Keratinocyte (primary cell): Measurements from ENCODE around the gene PAX2. TPM values are rescaled to one million over a fixed set of nuclear protein-coding genes. Genes with fewer than 3 reads are reported as not detected.

Source experiments
- DNase-seq: peaks from one replicate; pipeline ENCODE4 v3.0.0-alpha.2; 2011; ENCODE audit warnings: low read depth, missing footprints, low spot score
- FAIRE-seq: peaks from 2 replicates; lab custom pipeline; 2011; peaks lifted over from hg19 to GRCh38; lab: Jason Lieb, UNC
- H2AFZ ChIP-seq: 2 replicates; pipeline ENCODE4 v1.6.0; 2012; ENCODE audit warnings: low read length, control low read depth, inconsistent platforms; ENCODE audit not compliant: control insufficient read depth
- H3K27ac ChIP-seq: 2 replicates; pipeline ENCODE4 v1.5.1; 2011; ENCODE audit warnings: low read length; ENCODE audit not compliant: control insufficient read depth, insufficient read depth
- H3K27me3 ChIP-seq: 3 replicates; pipeline ENCODE4 v1.6.0; 2011; ENCODE audit warnings: low read length; ENCODE audit not compliant: control insufficient read depth, insufficient read depth; ENCODE audit errors: extremely low read depth
- H3K36me3 ChIP-seq, 2 experiments: 2 replicates in 1 of 2; 3 replicates in 1 of 2; pipeline ENCODE4 v1.5.1; 2011; ENCODE audit warnings: low read length in 2 of 2, mild to moderate bottlenecking in 1 of 2; ENCODE audit not compliant: control insufficient read depth in 2 of 2, insufficient read depth in 2 of 2; ENCODE audit errors: extremely low read depth in 1 of 2
- H3K4me1 ChIP-seq: 3 replicates; pipeline ENCODE4 v1.5.1; 2011; ENCODE audit warnings: low read length; ENCODE audit not compliant: control insufficient read depth, insufficient read depth; ENCODE audit errors: extremely low read depth
- H3K4me2 ChIP-seq: 3 replicates; pipeline ENCODE4 v1.6.0; 2011; ENCODE audit warnings: low read depth, low read length; ENCODE audit not compliant: control insufficient read depth, insufficient read depth; ENCODE audit errors: extremely low read depth
- H3K4me3 ChIP-seq, 3 experiments: fragments of 200-600 bp in 1 of 3; sonication (generic) in 1 of 3; 2 replicates in 2 of 3; 3 replicates in 1 of 3; pipeline ENCODE4 v1.5.1; 2011 to 2016; ENCODE audit warnings: low read length in 3 of 3, mild to moderate bottlenecking in 3 of 3, control low read depth in 2 of 3, inconsistent platforms in 1 of 3, low read depth in 1 of 3, mixed read lengths in 1 of 3, mixed run types in 1 of 3, moderate library complexity in 1 of 3; ENCODE audit not compliant: control insufficient read depth in 2 of 3, insufficient read depth in 2 of 3; ENCODE audit errors: extremely low read depth in 1 of 3
- H3K79me2 ChIP-seq: 2 replicates; pipeline ENCODE4 v1.6.0; 2012; ENCODE audit warnings: low read length; ENCODE audit not compliant: control insufficient read depth, insufficient read depth
- H3K9ac ChIP-seq: 3 replicates; pipeline ENCODE4 v1.6.0; 2011; ENCODE audit warnings: low read length; ENCODE audit not compliant: control insufficient read depth, insufficient read depth; ENCODE audit errors: extremely low read depth
- H3K9me1 ChIP-seq: 3 replicates; pipeline ENCODE4 v1.6.0; 2011; ENCODE audit warnings: low read length; ENCODE audit not compliant: control insufficient read depth, insufficient read depth; ENCODE audit errors: extremely low read depth
- H3K9me3 ChIP-seq: 2 replicates; pipeline ENCODE4 v1.5.1; 2012; ENCODE audit warnings: low read depth, low read length; ENCODE audit not compliant: control insufficient read depth
- H4K20me1 ChIP-seq: 3 replicates; pipeline ENCODE4 v1.6.0; 2011; ENCODE audit warnings: low read length; ENCODE audit not compliant: control insufficient read depth, insufficient read depth; ENCODE audit errors: extremely low read depth
- EZH2 ChIP-seq: IDR thresholded peaks from one replicate; pipeline ENCODE4 v1.6.1; 2012; ENCODE audit warnings: inconsistent platforms, mild to moderate bottlenecking, low read length, moderate library complexity
- dilution Hi-C: fragments of 300-500 bp; cut with MboI; formaldehyde crosslinking; loops from one replicate; pipeline ENCODE4 v1.7.0; 2020; ENCODE audit warnings: low sequenced_read_pairs; ENCODE audit not compliant: extremely low pct_ligation_motif_present
- polyA plus RNA-seq, 5 experiments: library from polyadenylated mRNA; depleted of rRNA in 3 of 5; stranded (reverse) in 3 of 5; stranded (forward) in 1 of 5; unstranded in 1 of 5; fragments of >200 nt; gene quantifications; 1 replicate in 1 of 5; 2 replicates in 3 of 5; 3 replicates in 1 of 5; pipeline versions ENCODE4 v1.2.1 to v1.2.3, GENCODE V29; 2011 to 2012; ENCODE audit warnings: missing spikeins in 2 of 5, low read depth in 1 of 5, low replicate concordance in 1 of 5
- TF ChIP-seq, protein P1 (sequence below), 3 experiments: IDR thresholded peaks in 1 of 3; conservative IDR thresholded peaks in 1 of 3; optimal IDR thresholded peaks in 1 of 3; 2 replicates in 2 of 3; 3 replicates in 1 of 3; pipeline versions ENCODE3 to v1.5.1; 2011; ENCODE audit warnings: low read length in 3 of 3, mild to moderate bottlenecking in 3 of 3, moderate library complexity in 2 of 3, control low read depth in 1 of 3, inconsistent platforms in 1 of 3; ENCODE audit not compliant: insufficient read depth in 2 of 3; ENCODE audit errors: extremely low read depth in 1 of 3

The PAX2 gene
- polyA plus RNA-seq, 1 donor (not counting 4 experiments of a cell fraction or from before 2014, with no cell fraction given): not detected

DNA sequence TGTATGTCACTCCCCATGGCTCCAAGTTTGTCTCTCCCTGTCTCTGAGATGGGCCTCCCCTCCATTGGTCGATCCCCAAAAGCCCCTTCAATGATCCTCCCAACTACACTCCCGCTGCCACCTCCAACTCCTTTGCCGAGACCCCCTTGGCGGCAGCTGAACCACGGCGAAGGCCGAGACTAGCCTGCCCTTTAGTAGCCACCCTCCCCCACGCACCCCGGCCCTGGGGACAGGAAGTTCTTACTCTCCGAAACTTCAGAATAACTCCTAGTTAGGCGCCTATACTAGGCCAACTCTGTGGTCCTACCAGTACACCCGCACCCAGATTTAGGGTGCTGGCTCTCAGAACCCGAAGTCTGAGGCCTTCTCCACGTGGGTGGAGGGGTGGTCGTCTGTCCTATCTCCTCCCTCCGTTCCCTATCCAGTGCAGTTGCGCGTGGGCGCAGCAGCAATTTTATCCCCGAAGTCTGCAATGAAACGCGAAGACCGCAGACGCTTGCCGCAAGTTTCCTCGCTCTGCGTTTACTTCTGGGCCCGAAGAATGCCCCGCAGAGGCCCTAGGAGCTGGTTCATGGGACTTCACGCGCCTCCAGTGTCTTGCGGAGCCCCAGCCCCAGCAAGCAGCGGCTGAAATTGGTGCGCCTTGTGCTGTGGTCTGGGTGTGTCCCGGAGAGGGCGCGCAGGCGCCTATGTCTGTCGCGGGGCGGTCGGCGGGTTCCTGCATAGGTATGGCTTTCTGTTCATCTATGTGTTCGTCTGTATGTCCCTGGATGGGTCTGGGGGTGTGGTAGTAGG is 84.7 kb downstream of the PAX2 start:
- Histone ChIP-seq H3K9ac (no peak overlapping the region), H3K36me3 (no peaks in the 10 kb centered on the region), H3K79me2 (no peaks in the 10 kb centered on the region), H3K27ac (no peak overlapping the region), H3K9me1 (no peaks in the 10 kb centered on the region), H3K9me3 (no peaks in the 10 kb centered on the region), H3K4me1 (peaks cover 6% of the 10 kb centered on the region), H2AFZ (no peak overlapping the region), H3K27me3 (peaks cover 92% of the 10 kb centered on the region), H3K4me2 (no peak overlapping the region), H4K20me1 (no peaks in the 10 kb centered on the region), H3K4me3 (no peak overlapping the region)
- DNase-seq (no peak), FAIRE-seq (no peak)
- peak; percentile 97 for TF ChIP-seq EZH2
- TF ChIP-seq, protein P1, sequence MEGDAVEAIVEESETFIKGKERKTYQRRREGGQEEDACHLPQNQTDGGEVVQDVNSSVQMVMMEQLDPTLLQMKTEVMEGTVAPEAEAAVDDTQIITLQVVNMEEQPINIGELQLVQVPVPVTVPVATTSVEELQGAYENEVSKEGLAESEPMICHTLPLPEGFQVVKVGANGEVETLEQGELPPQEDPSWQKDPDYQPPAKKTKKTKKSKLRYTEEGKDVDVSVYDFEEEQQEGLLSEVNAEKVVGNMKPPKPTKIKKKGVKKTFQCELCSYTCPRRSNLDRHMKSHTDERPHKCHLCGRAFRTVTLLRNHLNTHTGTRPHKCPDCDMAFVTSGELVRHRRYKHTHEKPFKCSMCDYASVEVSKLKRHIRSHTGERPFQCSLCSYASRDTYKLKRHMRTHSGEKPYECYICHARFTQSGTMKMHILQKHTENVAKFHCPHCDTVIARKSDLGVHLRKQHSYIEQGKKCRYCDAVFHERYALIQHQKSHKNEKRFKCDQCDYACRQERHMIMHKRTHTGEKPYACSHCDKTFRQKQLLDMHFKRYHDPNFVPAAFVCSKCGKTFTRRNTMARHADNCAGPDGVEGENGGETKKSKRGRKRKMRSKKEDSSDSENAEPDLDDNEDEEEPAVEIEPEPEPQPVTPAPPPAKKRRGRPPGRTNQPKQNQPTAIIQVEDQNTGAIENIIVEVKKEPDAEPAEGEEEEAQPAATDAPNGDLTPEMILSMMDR (optimal IDR thresholded peaks at IDR 0.05 in 1 of 3, IDR thresholded peaks at IDR 0.05 in 1 of 3, conservative IDR thresholded peaks at IDR 0.05 in 1 of 3; ENCODE audit: extremely low read depth in 1 of 3, insufficient read depth in 2 of 3, low read length in 3 of 3): no peak
- dilution Hi-C loops: no loop called here

DNA sequence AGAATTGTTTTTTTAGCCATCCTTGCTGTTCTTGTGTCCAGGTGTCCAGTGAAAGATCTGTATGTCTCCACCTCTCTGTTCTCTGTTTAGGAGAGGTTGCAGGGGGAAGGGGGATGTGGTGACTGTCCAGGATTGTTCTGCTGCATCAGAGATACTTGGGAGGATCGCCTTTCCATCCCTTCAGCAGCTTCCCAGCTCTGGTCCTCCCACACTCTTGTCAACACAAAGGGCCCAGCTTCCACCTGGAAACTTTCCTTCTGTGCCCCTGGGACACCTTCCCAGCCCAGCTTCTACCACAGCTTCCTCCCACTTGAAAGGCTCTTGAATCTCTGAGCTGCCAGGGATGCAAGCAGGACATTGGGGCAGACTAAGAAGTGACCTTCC is 85.3 kb downstream of the PAX2 start:
- no peak overlapping the region for H3K4me2 ChIP-seq
- no peaks in the 10 kb centered on the region for H3K9me1 ChIP-seq
- H3K27me3 ChIP-seq: peaks cover 92% of the 10 kb centered on the region
- no peaks in the 10 kb centered on the region for H3K36me3 ChIP-seq
- no peak for TF ChIP-seq EZH2
- FAIRE-seq: no peak
- H3K27ac ChIP-seq: no peak overlapping the region
- no peaks in the 10 kb centered on the region for H3K9me3 ChIP-seq
- dilution Hi-C loops: no loop called here
- H3K79me2 ChIP-seq: no peaks in the 10 kb centered on the region
- H3K4me1 ChIP-seq: peaks cover 6% of the 10 kb centered on the region
- H4K20me1 ChIP-seq: no peaks in the 10 kb centered on the region
- no peak for DNase-seq
- H3K4me3 ChIP-seq: no peak overlapping the region
- no peak overlapping the region for H3K9ac ChIP-seq
- H2AFZ ChIP-seq: no peak overlapping the region
